OCI-LY7 (cell line): ENCODE measurements around the gene CDH19.

Experiments
- EZH2phosphoT487 ChIP-seq: fragments of 200-600 bp; sonication (generic); IDR thresholded peaks from 2 replicates; pipeline ENCODE4 v1.6.1; 2018; ENCODE audit warnings: low read depth, borderline replicate concordance, mild to moderate bottlenecking, mixed run types, antibody characterized with exemption, low read length, moderate library complexity, mixed read lengths
- TF ChIP-seq, protein P1 (sequence below): fragments of 200-600 bp; sonication (generic); conservative IDR thresholded peaks from 2 replicates; pipeline ENCODE4 v1.5.1; 2014; ENCODE audit warnings: mild to moderate bottlenecking, antibody characterized with exemption, low read length, moderate library complexity, mixed read lengths

DNA sequence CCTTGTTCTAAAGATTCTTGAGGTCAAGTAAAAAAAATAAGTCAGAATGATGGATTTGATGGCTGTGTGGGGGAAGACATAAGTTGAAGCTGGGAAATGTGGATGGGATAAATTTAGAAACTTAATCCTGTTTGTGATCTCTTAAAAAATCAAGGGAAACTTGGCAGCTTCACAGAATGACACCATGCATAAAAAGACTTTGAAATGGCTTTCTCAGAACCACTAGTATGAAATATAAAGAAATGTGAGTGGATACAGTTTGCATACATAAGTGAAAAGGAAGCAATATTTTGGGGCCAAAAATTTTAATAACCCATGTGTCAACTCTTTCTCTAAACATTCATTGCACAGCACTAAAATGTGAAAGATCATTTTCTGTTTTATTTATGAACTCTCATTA is 21.7 kb downstream of the CDH19 start:
- TF ChIP-seq, protein P1, sequence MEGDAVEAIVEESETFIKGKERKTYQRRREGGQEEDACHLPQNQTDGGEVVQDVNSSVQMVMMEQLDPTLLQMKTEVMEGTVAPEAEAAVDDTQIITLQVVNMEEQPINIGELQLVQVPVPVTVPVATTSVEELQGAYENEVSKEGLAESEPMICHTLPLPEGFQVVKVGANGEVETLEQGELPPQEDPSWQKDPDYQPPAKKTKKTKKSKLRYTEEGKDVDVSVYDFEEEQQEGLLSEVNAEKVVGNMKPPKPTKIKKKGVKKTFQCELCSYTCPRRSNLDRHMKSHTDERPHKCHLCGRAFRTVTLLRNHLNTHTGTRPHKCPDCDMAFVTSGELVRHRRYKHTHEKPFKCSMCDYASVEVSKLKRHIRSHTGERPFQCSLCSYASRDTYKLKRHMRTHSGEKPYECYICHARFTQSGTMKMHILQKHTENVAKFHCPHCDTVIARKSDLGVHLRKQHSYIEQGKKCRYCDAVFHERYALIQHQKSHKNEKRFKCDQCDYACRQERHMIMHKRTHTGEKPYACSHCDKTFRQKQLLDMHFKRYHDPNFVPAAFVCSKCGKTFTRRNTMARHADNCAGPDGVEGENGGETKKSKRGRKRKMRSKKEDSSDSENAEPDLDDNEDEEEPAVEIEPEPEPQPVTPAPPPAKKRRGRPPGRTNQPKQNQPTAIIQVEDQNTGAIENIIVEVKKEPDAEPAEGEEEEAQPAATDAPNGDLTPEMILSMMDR = no peak
- TF ChIP-seq EZH2phosphoT487 = no peak
